ENCODE results near the gene KCNMA1.

DNA sequence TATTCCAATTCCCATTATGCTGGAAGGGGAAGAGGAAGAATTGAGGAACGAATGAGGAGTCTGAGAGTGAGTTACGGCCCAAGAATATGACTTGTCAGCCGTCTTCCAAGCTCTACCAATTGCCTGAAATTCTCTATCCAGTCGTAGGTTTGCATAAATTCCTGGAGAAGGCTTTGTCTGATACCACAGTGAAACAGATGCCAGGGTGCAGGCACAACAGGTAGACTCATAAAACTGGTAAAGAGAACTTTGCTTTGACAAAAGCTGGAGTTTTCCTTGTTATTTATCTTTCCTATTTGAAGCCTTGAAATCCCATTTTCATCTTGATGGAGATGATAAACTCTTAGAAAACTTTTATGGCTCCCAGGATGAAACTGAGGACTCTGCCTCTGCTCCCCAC lies 251.2 kb downstream of the KCNMA1 start:
- TF ChIP-seq EP300 (IDR thresholded peaks at IDR 0.05) (no peak), POLR2AphosphoS5 (IDR thresholded peaks at IDR 0.05) (no peak)
- TF ChIP-seq, protein P1, sequence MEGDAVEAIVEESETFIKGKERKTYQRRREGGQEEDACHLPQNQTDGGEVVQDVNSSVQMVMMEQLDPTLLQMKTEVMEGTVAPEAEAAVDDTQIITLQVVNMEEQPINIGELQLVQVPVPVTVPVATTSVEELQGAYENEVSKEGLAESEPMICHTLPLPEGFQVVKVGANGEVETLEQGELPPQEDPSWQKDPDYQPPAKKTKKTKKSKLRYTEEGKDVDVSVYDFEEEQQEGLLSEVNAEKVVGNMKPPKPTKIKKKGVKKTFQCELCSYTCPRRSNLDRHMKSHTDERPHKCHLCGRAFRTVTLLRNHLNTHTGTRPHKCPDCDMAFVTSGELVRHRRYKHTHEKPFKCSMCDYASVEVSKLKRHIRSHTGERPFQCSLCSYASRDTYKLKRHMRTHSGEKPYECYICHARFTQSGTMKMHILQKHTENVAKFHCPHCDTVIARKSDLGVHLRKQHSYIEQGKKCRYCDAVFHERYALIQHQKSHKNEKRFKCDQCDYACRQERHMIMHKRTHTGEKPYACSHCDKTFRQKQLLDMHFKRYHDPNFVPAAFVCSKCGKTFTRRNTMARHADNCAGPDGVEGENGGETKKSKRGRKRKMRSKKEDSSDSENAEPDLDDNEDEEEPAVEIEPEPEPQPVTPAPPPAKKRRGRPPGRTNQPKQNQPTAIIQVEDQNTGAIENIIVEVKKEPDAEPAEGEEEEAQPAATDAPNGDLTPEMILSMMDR (IDR thresholded peaks at IDR 0.05), result no peak
